NB4 (cell line): ENCODE data around the gene SLC34A1.
"Not testable (repeated sequence)": the region's sequence is repeated elsewhere in the genome, so short reads cannot be mapped to it uniquely, and the experiment has no call there.

Experiments used
- DNase-seq: peaks from one replicate; pipeline ENCODE4 v3.0.0; 2010; ENCODE audit warnings: low read depth
- H3K4me3 ChIP-seq: one replicate; pipeline ENCODE4 v1.5.1; 2011; ENCODE audit warnings: mild to moderate bottlenecking, low read depth, low read length, moderate library complexity
- CTCF ChIP-seq: IDR thresholded peaks from one replicate; pipeline ENCODE4 v1.5.1; 2012; ENCODE audit warnings: low read depth, low read length
- MAX ChIP-seq: IDR thresholded peaks from 2 replicates; pipeline ENCODE4 v1.6.1; 2011; ENCODE audit warnings: low read depth, low read length
- MYC ChIP-seq: IDR thresholded peaks from 2 replicates; pipeline ENCODE4 v1.6.1; 2011; ENCODE audit warnings: low read depth, low read length
- POLR2A ChIP-seq: IDR thresholded peaks from 2 replicates; pipeline ENCODE4 v1.6.1; 2011; ENCODE audit warnings: mild to moderate bottlenecking; ENCODE audit not compliant: insufficient read length; ENCODE audit errors: extremely low read depth

The SLC34A1 gene

GRCh38 chr5:177338251-177339106 lies 45.8 kb upstream of the SLC34A1 start:
- TF ChIP-seq MYC = no peak
- TF ChIP-seq MAX = no peak
- no peak overlapping the region for H3K4me3 ChIP-seq
- DNase-seq = no peak

DNA sequence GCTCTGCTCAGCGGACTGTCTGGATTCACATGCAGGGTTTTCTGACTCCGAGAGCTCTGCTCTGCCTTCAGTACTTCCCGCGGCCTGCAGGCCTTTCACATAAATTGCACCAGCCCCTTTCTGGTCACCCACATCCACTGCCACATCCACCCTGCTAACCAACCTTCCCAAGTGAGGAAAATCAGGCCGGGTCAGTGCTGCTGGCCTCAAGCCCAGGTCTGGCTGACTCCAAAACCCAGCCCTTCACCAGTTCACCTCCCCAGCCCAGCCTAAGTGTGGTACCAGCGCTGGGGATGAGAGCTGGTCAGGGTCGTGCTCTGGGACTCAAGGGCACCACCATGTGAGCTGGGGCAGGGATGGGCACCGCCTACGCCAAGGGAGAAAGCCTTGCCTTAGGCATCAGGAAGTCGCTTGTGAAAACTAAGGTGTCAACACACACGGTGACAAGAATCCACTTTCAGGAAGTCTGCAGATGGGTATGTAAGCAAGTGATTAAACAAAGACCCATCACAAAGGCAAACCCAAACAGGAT lies 45.1 kb upstream of the SLC34A1 start:
- DNase-seq = no peak
- H3K4me3 ChIP-seq = no peak overlapping the region
- TF ChIP-seq MYC (no peak), MAX (no peak), POLR2A (no peak), CTCF (no peak)

DNA sequence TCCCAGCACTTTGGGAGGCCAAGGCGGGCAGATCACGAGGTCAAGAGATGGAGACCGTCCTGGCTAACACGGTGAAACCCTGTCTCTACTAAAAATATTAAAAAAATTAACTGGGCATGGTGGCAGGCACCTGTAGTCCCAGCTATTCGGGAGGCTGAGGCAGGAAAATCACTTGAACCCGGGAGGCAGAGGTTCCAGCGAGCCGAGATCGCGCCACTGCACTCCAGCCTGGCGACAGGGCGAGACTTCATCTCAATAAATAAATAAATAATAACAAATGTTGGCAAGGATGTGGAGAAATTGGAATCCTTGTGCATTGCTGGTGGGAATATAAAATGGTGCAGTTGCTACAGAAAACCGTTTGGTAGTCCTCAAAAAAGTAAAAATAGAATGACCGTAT lies 41.2 kb upstream of the SLC34A1 start:
- not testable (repeated sequence) for H3K4me3 ChIP-seq, DNase-seq

DNA sequence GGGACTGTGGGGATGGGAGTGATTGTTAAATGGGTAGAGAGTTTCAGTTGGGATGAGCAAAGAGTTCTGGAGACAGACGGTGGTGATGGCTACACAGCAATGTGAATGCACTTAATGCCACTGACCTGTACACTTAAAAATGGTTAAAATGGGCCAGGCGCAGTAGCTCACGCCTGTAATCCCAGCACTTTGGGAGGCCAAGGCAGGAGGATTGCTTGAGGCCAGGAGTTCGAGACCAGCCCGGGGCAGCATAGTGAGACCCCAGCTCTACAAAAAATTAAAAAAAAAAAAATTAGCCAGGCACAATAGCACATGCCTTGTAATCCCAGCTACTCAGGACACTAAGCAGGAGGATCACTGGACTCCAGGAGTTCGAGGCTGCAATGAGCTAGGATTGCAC lies 40.5 kb upstream of the SLC34A1 start:
- no peak overlapping the region for H3K4me3 ChIP-seq

GRCh38 chr5:177344891-177345290 lies 39.3 kb upstream of the SLC34A1 start:
- no peak for DNase-seq
- TF ChIP-seq MYC (no peak), MAX (no peak), POLR2A (no peak), CTCF (no peak)
- no peak overlapping the region for H3K4me3 ChIP-seq

More for the DNA sequence above, 40.5 kb upstream of the SLC34A1 start:
- no peak for TF ChIP-seq MAX
- no peak for DNase-seq

DNA sequence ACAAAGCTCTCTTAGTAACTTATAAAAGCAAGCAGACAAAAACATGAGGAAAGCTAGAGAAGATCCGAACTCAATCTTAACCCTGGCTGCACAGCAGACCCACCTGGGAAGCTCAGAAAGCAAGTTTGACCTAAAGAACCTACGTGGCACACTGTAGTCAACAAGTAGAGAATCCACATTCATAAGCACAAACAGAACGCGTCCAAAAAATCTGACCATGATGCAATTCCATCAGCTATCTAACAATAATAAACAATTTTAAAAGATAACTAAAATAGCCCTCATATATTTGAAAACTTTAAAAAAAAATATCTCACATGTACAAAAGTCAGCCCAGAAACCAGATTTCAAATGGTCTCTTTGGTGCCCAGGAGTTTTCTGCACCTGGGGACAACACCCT lies 37.4 kb upstream of the SLC34A1 start:
- H3K4me3 ChIP-seq = peak overlapping the region; percentile 25
- TF ChIP-seq MAX (no peak), CTCF (no peak), POLR2A (no peak)

DNA sequence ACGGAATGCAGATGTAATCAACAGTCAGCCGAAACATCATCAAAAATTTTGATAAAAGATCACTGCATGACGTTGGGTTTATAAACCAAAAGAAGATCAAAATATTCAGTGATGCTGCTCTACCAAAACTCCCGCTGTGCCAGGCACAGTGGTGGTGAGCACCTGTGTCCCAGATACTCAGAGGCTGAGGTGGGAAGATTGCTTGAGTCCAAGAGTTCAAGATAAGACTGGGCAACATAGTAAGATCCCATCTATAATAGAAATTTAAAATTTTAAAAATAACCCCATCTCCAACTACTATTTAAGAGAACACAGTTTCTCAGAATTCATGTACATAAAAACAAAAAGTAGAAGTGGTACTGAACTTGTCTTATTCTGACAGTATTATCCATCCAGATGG lies 36.5 kb upstream of the SLC34A1 start:
- DNase-seq = no peak
- peak overlapping the region; percentile 16 for H3K4me3 ChIP-seq
- no peak for TF ChIP-seq POLR2A
- no peak for TF ChIP-seq MAX
- TF ChIP-seq CTCF = no peak
- TF ChIP-seq MYC = no peak

More for the DNA sequence above, 37.4 kb upstream of the SLC34A1 start:
- no peak for DNase-seq
